GM12891 (cell line): Measurements from ENCODE around the gene ZNF337.
"Not testable (repeated sequence)": the region's sequence is repeated elsewhere in the genome, so short reads cannot be mapped to it uniquely, and the experiment has no call there.

ENCODE experiments used
- DNase-seq: peaks from one replicate; pipeline ENCODE4 v3.0.0; 2011; ENCODE audit warnings: low spot score; ENCODE audit not compliant: insufficient read length
- FAIRE-seq: peaks from 2 replicates; lab custom pipeline; 2011; peaks lifted over from hg19 to GRCh38; lab: Jason Lieb, UNC
- PAX5 ChIP-seq: IDR thresholded peaks from 2 replicates; pipeline ENCODE4 v1.6.1; 2011; ENCODE audit warnings: low read length, moderate library complexity, mild to moderate bottlenecking; ENCODE audit not compliant: insufficient read depth, severe bottlenecking
- POLR2A ChIP-seq: IDR thresholded peaks from 2 replicates; pipeline ENCODE4 v1.6.1; 2011; ENCODE audit warnings: low read depth, low read length, control low read depth
- POLR2AphosphoS5 ChIP-seq: IDR thresholded peaks from 2 replicates; pipeline ENCODE4 v1.6.1; 2011; ENCODE audit warnings: low read depth, low read length, control low read depth
- POU2F2 ChIP-seq: IDR thresholded peaks from 2 replicates; pipeline ENCODE4 v1.6.1; 2011; ENCODE audit warnings: low read depth, mild to moderate bottlenecking, control low read depth, low read length, moderate library complexity
- SPI1 ChIP-seq: IDR thresholded peaks from 2 replicates; pipeline ENCODE4 v1.6.1; 2011; ENCODE audit warnings: low read depth, low read length, control low read depth
- TAF1 ChIP-seq: IDR thresholded peaks from 2 replicates; pipeline ENCODE4 v1.6.1; 2011; ENCODE audit warnings: low read depth, low read length, control low read depth

ZNF337 gene

GRCh38 chr20:25723975-25724374, 27.3 kb upstream of the ZNF337 start:
- no peak for DNase-seq
- FAIRE-seq = no peak
- TF ChIP-seq SPI1 = no peak
- TF ChIP-seq POLR2A = no peak
- TF ChIP-seq TAF1 = no peak
- no peak for TF ChIP-seq PAX5
- no peak for TF ChIP-seq POU2F2
- no peak for TF ChIP-seq POLR2AphosphoS5

GRCh38 chr20:25720285-25720684, 23.6 kb upstream of the ZNF337 start:
- no peak for DNase-seq
- TF ChIP-seq POLR2A = no peak
- TF ChIP-seq TAF1 = no peak
- TF ChIP-seq SPI1 = no peak
- no peak for TF ChIP-seq POU2F2
- no peak for TF ChIP-seq PAX5
- no peak for TF ChIP-seq POLR2AphosphoS5
- no peak for FAIRE-seq

- not testable (repeated sequence) for FAIRE-seq, DNase-seq
These were observed 22.5 kb upstream of the ZNF337 start for GRCh38 chr20:25718896-25719809.

GRCh38 chr20:25707695-25708094, 11.0 kb upstream of the ZNF337 start:
- no peak for FAIRE-seq
- DNase-seq = no peak
- no peak for TF ChIP-seq PAX5

- no peak for FAIRE-seq
- DNase-seq = no peak
- TF ChIP-seq SPI1 (no peak), POU2F2 (no peak), PAX5 (no peak), POLR2A (no peak)
These were observed 10.1 kb upstream of the ZNF337 start for GRCh38 chr20:25706793-25707192.

GRCh38 chr20:25705830-25706351, 9.2 kb upstream of the ZNF337 start:
- no peak for FAIRE-seq
- TF ChIP-seq PAX5 (no peak), POLR2A (no peak), SPI1 (no peak), POU2F2 (no peak), POLR2AphosphoS5 (no peak), TAF1 (no peak)
- no peak for DNase-seq

- not testable (repeated sequence) for DNase-seq, FAIRE-seq
These were observed 7.7 kb upstream of the ZNF337 start for GRCh38 chr20:25704303-25704702.

- FAIRE-seq, DNase-seq: not testable (repeated sequence)
These were observed 4.2 kb upstream of the ZNF337 start for GRCh38 chr20:25700835-25701234.

GRCh38 chr20:25699914-25700313, 3.3 kb upstream of the ZNF337 start:
- no peak for FAIRE-seq
- DNase-seq = no peak
- TF ChIP-seq PAX5 (no peak), TAF1 (no peak), POLR2A (no peak), POLR2AphosphoS5 (no peak), POU2F2 (no peak), SPI1 (no peak)

GRCh38 chr20:25697132-25697446, 436 bp upstream of the ZNF337 start:
- TF ChIP-seq TAF1 (no peak), SPI1 (no peak), POLR2AphosphoS5 (no peak), POLR2A (no peak), POU2F2 (no peak), PAX5 (no peak)
- FAIRE-seq (no peak), DNase-seq (no peak)
